Vagina (tissue), 2 donors: ENCODE results near the gene MEIOC.

Experiments
- POLR2A ChIP-seq, 2 donors: fragments of 450-650 bp; IDR thresholded peaks; one replicate each; pipeline ENCODE4 v1.6.1; 2017; ENCODE audit warnings: antibody characterized with exemption in 2 of 2, mild to moderate bottlenecking in 2 of 2, moderate library complexity in 2 of 2
- POLR2AphosphoS5 ChIP-seq, 2 donors: sonication (generic); formaldehyde crosslinking; IDR thresholded peaks; one replicate each; pipeline ENCODE4 v1.9.0; 2017; ENCODE audit warnings: antibody characterized with exemption in 2 of 2, mild to moderate bottlenecking in 2 of 2, low read depth in 1 of 2; ENCODE audit not compliant: insufficient read depth in 1 of 2
- TF ChIP-seq, protein P1 (sequence below), 3 experiments: fragments of 450-650 bp in 2 of 3; fragments of 200-600 bp in 1 of 3; sonication (generic) in 1 of 3; IDR thresholded peaks; one replicate each; pipeline ENCODE4 v1.5.1; 2017 to 2019; ENCODE audit warnings: antibody characterized with exemption in 3 of 3, mild to moderate bottlenecking in 2 of 3, moderate library complexity in 2 of 3

DNA sequence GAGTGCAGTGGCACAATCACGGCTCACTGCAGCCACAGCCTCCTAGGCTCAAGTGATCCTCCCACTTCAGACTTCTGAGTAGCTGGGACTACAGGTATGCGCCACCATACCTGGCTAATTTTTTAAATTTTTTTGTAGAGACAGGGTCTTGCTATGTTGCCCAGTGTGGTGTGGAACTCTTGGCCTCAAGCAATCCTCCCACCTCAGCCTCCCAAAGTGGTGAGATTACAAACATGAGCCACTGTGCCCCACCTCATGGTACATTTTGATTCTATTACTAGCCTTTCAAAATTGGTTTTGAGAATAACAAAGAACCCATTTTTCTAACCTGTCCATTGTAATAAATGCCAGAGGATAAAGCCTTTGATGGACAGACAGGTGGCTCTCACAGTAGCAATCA is 31.9 kb downstream of the MEIOC start:
- TF ChIP-seq POLR2A (IDR thresholded peaks at IDR 0.05): no peak
- TF ChIP-seq POLR2AphosphoS5 (IDR thresholded peaks at IDR 0.05; ENCODE audit: insufficient read depth in 1 of 2, low read depth in 1 of 2): no peak
- TF ChIP-seq, protein P1, sequence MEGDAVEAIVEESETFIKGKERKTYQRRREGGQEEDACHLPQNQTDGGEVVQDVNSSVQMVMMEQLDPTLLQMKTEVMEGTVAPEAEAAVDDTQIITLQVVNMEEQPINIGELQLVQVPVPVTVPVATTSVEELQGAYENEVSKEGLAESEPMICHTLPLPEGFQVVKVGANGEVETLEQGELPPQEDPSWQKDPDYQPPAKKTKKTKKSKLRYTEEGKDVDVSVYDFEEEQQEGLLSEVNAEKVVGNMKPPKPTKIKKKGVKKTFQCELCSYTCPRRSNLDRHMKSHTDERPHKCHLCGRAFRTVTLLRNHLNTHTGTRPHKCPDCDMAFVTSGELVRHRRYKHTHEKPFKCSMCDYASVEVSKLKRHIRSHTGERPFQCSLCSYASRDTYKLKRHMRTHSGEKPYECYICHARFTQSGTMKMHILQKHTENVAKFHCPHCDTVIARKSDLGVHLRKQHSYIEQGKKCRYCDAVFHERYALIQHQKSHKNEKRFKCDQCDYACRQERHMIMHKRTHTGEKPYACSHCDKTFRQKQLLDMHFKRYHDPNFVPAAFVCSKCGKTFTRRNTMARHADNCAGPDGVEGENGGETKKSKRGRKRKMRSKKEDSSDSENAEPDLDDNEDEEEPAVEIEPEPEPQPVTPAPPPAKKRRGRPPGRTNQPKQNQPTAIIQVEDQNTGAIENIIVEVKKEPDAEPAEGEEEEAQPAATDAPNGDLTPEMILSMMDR (IDR thresholded peaks at IDR 0.05): no peak
